Ishikawa (cell line): ENCODE data around the gene COL21A1.

Experiments
- CEBPB ChIP-seq: IDR thresholded peaks from 2 replicates; pipeline ENCODE4 v1.6.1; 2012
- CREB1 ChIP-seq: IDR thresholded peaks from 2 replicates; pipeline ENCODE4 v1.6.1; 2012; ENCODE audit warnings: low read depth
- EP300 ChIP-seq: IDR thresholded peaks from 2 replicates; pipeline ENCODE4 v1.6.1; 2012; ENCODE audit warnings: borderline replicate concordance
- FOXM1 ChIP-seq: IDR thresholded peaks from 2 replicates; pipeline ENCODE4 v1.6.1; 2012; ENCODE audit warnings: low read depth, borderline replicate concordance
- MAX ChIP-seq: IDR thresholded peaks from 2 replicates; pipeline ENCODE4 v1.6.1; 2012
- NFIC ChIP-seq: IDR thresholded peaks from 2 replicates; pipeline ENCODE4 v1.6.1; 2012
- RAD21 ChIP-seq: IDR thresholded peaks from 2 replicates; pipeline ENCODE4 v1.6.1; 2012; ENCODE audit warnings: low read depth
- REST ChIP-seq: IDR thresholded peaks from 2 replicates; pipeline ENCODE4 v1.6.1; 2012; ENCODE audit warnings: low read depth, mild to moderate bottlenecking
- TAF1 ChIP-seq: IDR thresholded peaks from 2 replicates; pipeline ENCODE4 v1.6.1; 2012; ENCODE audit warnings: low read depth, mild to moderate bottlenecking
- YY1 ChIP-seq: IDR thresholded peaks from 2 replicates; pipeline ENCODE4 v1.6.1; 2012; ENCODE audit warnings: low read depth

GRCh38 chr6:56199956-56200355, 47.4 kb downstream of the COL21A1 start:
- TF ChIP-seq RAD21 (no peak), NFIC (no peak), YY1 (no peak), REST (no peak), TAF1 (no peak), EP300 (no peak), CREB1 (no peak), MAX (no peak), FOXM1 (no peak), CEBPB (no peak)
